Measurements from ENCODE around the gene GSC2.

Gene GSC2

GRCh38 chr22:19173047-19174035 is 23.2 kb upstream of the GSC2 start:
- TF ChIP-seq POLR2AphosphoS5 (IDR thresholded peaks at IDR 0.05; ENCODE audit: low read depth) (no peak), GABPA (IDR thresholded peaks at IDR 0.05; ENCODE audit: low read depth) (no peak), SPI1 (IDR thresholded peaks at IDR 0.05; ENCODE audit: borderline replicate concordance, low read depth) (no peak), CTCF (IDR thresholded peaks at IDR 0.05; ENCODE audit: insufficient read depth, low read length) (no peak), REST (IDR thresholded peaks at IDR 0.05; ENCODE audit: insufficient replicate concordance, low read depth) (no peak)
- Histone ChIP-seq H3K4me3 (replicated peaks; ENCODE audit: insufficient read depth, low read length) (peak overlapping the region; percentile 93), H3K27me3 (ENCODE audit: insufficient read depth, poor library complexity, severe bottlenecking) (peaks cover 22% of the 10 kb centered on the region), H3K27ac (replicated peaks) (peak overlapping the region; percentile 93)
- no peak for DNase-seq (ENCODE audit: low read depth in 1 of 2, low spot score in 1 of 2)

GRCh38 chr22:19172213-19173046 is 22.3 kb upstream of the GSC2 start:
- peak overlapping the region; percentile 93 for H3K4me3 ChIP-seq (replicated peaks; ENCODE audit: insufficient read depth, low read length)
- no peak for DNase-seq (ENCODE audit: low read depth in 1 of 2, low spot score in 1 of 2)
- peak overlapping the region; percentile 93 for H3K27ac ChIP-seq (replicated peaks)
- H3K27me3 ChIP-seq (ENCODE audit: insufficient read depth, poor library complexity, severe bottlenecking) = peaks cover 31% of the 10 kb centered on the region
- TF ChIP-seq REST (IDR thresholded peaks at IDR 0.05; ENCODE audit: insufficient replicate concordance, low read depth) (no peak), GABPA (IDR thresholded peaks at IDR 0.05; ENCODE audit: low read depth) (no peak), POLR2AphosphoS5 (IDR thresholded peaks at IDR 0.05; ENCODE audit: low read depth) (no peak), CTCF (IDR thresholded peaks at IDR 0.05; ENCODE audit: insufficient read depth, low read length) (no peak), SPI1 (IDR thresholded peaks at IDR 0.05; ENCODE audit: borderline replicate concordance, low read depth) (no peak)

GRCh38 chr22:19169947-19170318 is 19.8 kb upstream of the GSC2 start:
- no peak for DNase-seq (ENCODE audit: low read depth in 1 of 2, low spot score in 1 of 2)
- no peak for TF ChIP-seq POLR2AphosphoS5 (IDR thresholded peaks at IDR 0.05; ENCODE audit: low read depth)
- TF ChIP-seq REST (IDR thresholded peaks at IDR 0.05; ENCODE audit: insufficient replicate concordance, low read depth) = no peak
- TF ChIP-seq CTCF (IDR thresholded peaks at IDR 0.05; ENCODE audit: insufficient read depth, low read length) = no peak
- no peak for TF ChIP-seq GABPA (IDR thresholded peaks at IDR 0.05; ENCODE audit: low read depth)
- TF ChIP-seq SPI1 (IDR thresholded peaks at IDR 0.05; ENCODE audit: borderline replicate concordance, low read depth) = no peak
- Histone ChIP-seq H3K27ac (replicated peaks) (no peak overlapping the region), H3K27me3 (ENCODE audit: insufficient read depth, poor library complexity, severe bottlenecking) (peaks cover 33% of the 10 kb centered on the region), H3K4me3 (replicated peaks; ENCODE audit: insufficient read depth, low read length) (no peak overlapping the region)

All from HL-60 (cell line).